AG10803 (cell line): Measurements from ENCODE around the gene TLNRD1.

Experiments used
- DNase-seq: peaks from one replicate; pipeline ENCODE4 v3.0.0; 2010; ENCODE audit warnings: low read depth
- H3K4me3 ChIP-seq: 2 replicates; pipeline ENCODE4 v1.5.1; 2011; ENCODE audit warnings: mild to moderate bottlenecking, low read length, control low read depth
- TF ChIP-seq, protein P1 (sequence below): conservative IDR thresholded peaks from 2 replicates; pipeline ENCODE4 v1.5.1; 2011; ENCODE audit warnings: mild to moderate bottlenecking, low read length, control low read depth, inconsistent platforms

TLNRD1 gene

DNA sequence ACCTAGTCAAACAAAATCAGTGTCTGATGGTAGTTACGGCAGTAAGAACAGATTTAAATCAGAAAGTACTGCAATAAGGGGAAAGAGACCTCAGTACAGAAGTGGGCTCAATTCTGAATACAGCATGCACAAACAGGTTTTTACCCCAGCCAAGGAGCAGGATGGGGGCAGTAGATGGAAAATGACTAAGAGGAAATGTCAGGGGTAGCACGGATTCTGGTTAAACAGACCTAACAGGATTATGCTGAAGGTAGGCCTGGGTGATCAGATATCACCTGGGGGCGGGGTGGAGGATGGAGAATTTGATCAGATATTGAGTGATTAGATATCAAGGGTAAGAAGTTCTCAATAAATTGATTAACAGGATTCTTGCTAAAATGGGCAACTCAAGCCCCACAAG lies 30.1 kb upstream of the TLNRD1 start:
- no peak overlapping the region for H3K4me3 ChIP-seq
- no peak for DNase-seq
- TF ChIP-seq, protein P1, sequence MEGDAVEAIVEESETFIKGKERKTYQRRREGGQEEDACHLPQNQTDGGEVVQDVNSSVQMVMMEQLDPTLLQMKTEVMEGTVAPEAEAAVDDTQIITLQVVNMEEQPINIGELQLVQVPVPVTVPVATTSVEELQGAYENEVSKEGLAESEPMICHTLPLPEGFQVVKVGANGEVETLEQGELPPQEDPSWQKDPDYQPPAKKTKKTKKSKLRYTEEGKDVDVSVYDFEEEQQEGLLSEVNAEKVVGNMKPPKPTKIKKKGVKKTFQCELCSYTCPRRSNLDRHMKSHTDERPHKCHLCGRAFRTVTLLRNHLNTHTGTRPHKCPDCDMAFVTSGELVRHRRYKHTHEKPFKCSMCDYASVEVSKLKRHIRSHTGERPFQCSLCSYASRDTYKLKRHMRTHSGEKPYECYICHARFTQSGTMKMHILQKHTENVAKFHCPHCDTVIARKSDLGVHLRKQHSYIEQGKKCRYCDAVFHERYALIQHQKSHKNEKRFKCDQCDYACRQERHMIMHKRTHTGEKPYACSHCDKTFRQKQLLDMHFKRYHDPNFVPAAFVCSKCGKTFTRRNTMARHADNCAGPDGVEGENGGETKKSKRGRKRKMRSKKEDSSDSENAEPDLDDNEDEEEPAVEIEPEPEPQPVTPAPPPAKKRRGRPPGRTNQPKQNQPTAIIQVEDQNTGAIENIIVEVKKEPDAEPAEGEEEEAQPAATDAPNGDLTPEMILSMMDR, result no peak

DNA sequence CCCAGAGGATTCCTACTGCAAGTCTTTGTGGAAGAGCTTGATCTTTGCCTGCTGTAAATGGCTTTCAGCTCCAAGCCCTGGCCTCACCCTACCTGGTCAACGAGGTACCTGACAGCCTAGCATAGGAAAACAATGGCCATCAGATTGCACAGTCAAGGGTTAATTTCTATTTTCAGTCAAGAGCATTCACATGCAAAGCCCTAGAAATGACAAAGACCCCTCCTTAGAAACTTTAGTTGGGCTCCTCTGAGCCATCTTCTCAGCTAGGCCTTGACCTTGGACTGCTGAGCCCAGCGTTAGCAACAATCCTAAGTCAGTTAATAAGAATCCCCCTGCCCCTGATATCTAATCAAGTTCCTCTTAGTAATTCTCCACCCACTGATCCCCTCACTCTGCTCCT lies 29.6 kb upstream of the TLNRD1 start:
- no peak for DNase-seq
- no peak overlapping the region for H3K4me3 ChIP-seq
- TF ChIP-seq, protein P1, result no peak

DNA sequence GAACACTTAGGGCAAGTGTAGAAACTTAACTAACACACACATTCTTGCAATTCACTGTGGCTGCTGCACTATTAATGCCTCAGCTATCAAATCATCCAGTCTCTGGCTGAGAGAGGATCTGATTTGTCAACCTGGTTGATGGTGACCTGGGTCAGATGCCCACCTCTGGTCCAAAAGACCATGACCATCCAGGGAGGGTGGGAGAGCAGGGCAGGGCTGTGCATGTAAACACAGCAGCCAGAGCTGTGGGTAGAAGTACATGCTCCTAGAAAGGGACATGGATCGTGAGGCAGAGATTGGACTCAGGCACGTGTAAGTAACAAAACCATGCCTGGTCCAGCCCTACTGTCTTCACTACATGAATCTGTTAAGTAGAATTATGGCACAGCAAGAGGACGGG lies 28.4 kb upstream of the TLNRD1 start:
- H3K4me3 ChIP-seq, result no peak overlapping the region
- TF ChIP-seq, protein P1, result no peak
- DNase-seq, result no peak

DNA sequence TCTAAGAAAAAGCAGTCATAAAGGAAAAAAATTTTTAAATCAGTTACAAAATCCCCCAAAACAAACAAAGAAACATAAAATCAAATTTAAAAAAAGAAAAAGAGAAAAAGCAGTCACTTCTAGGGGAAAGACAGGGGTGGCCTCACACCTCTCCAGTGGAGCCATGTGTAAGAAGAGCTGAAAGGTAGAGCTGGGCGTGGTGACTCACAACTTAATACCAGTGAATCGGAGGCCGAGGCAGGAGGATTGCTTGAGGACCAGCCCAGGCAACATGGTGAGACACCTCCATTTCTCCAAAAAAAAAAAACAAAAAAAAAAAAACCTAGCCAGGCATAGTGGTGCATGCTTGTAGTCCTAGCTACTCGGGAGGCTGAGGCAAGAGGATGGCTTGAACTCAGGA lies 25.8 kb upstream of the TLNRD1 start:
- H3K4me3 ChIP-seq, result no peak overlapping the region
- TF ChIP-seq, protein P1, result no peak

DNA sequence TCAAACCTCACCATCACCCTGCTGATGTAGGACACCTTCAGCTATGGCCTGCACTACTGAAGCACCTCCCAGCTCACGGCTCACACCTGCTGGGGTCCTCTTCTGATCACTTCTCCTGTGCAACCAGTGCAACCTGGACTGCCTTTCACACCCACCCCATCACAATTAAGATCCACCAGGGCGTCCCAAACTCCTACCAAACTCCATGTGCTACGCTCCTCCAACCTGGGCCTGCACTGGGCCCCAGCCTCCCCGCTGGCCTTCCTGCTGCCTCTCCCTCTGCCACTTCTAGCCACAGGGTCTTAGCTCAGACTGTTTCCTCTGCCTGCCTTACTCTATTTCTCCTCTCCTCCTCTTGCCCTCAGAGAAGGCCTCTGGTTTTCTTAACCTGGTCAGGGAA lies 23.9 kb upstream of the TLNRD1 start:
- H3K4me3 ChIP-seq, result no peak overlapping the region
- TF ChIP-seq, protein P1, result no peak
- no peak for DNase-seq

More for the DNA sequence above, 25.8 kb upstream of the TLNRD1 start:
- no peak for DNase-seq

- no peak overlapping the region for H3K4me3 ChIP-seq
- peak; percentile 64 for DNase-seq
- TF ChIP-seq, protein P1, result peak; percentile 80
Measured at GRCh38 chr15:80977627-80978036, 23.1 kb upstream of the TLNRD1 start.

DNA sequence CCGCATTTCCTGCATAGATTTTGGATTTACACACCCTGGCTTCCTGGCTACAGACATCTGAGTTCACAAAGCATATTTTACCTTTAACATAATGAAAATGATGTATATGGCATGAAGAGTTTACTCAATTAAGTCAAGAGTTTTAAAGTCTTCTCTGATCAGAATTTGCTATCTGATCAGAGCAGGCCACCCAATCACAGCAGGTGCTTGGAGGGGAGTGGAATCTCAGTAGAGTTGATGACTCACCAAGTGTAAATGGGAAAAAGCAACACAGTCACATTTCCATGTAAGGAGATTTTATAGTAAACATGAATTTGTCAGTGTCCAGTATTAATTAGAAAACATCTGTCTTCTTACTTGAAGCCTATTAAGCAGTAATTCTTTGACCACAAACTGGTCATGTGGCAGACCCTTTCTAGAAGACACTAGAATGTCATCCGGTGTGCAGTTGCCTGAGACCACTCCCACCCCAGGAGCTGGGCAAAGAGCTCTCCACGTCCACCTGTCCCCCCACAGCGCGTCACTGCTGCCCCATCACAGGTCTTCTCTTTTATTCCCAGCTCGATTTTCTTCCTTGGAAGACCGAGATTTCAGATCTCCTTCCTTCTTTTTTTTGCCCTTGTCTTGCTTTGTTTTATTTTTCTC lies 21.9 kb upstream of the TLNRD1 start:
- no peak for DNase-seq
- TF ChIP-seq, protein P1, result no peak
- no peak overlapping the region for H3K4me3 ChIP-seq
